Tibial nerve (tissue), 4 donors: ENCODE measurements around the gene MEGF6. TPM values are rescaled to one million over a fixed set of nuclear protein-coding genes. Genes with fewer than 3 reads are reported as not detected.

Experiments
- DNase-seq, 2 donors: peaks; one replicate each; pipeline ENCODE4 v3.0.0-alpha.2; 2019; ENCODE audit warnings: low spot score in 2 of 2
- H3K27ac ChIP-seq, 4 donors: fragments of 200-600 bp; sonication (generic) in 3 of 4; one replicate each; pipeline ENCODE4 v1.5.1; 2017 to 2019; ENCODE audit warnings: mild to moderate bottlenecking in 1 of 4
- H3K27me3 ChIP-seq, 2 donors: fragments of 200-600 bp; sonication (generic) in 1 of 2; one replicate each; pipeline versions ENCODE4 v1.5.1 to v1.6.0; 2017 to 2019
- H3K36me3 ChIP-seq, 3 donors: fragments of 200-600 bp; sonication (generic); one replicate each; pipeline ENCODE4 v1.5.1; 2018 to 2019
- H3K4me1 ChIP-seq, 4 donors: fragments of 200-600 bp; sonication (generic) in 3 of 4; one replicate each; pipeline ENCODE4 v1.5.1; 2017 to 2019
- H3K4me3 ChIP-seq, 4 donors: fragments of 200-600 bp; sonication (generic) in 3 of 4; one replicate each; pipeline ENCODE4 v1.5.1; 2017 to 2019; ENCODE audit warnings: mild to moderate bottlenecking in 1 of 4, moderate library complexity in 1 of 4
- H3K9me3 ChIP-seq, 4 donors: fragments of 200-600 bp; sonication (generic) in 3 of 4; one replicate each; pipeline ENCODE4 v1.5.1; 2017 to 2019
- CTCF ChIP-seq, 5 experiments: fragments of 200-600 bp in 3 of 5; fragments of 450-650 bp in 2 of 5; sonication (generic) in 3 of 5; IDR thresholded peaks; one replicate each; pipeline ENCODE4 v1.5.1; 2016 to 2019; ENCODE audit warnings: antibody characterized with exemption in 5 of 5, mild to moderate bottlenecking in 3 of 5, moderate library complexity in 2 of 5
- EP300 ChIP-seq, 2 donors: sonication (generic); formaldehyde crosslinking; IDR thresholded peaks; one replicate each; pipeline ENCODE4 v1.6.1; 2017; ENCODE audit warnings: antibody characterized with exemption in 2 of 2, mild to moderate bottlenecking in 1 of 2
- POLR2A ChIP-seq, 2 donors: fragments of 450-650 bp; IDR thresholded peaks; one replicate each; pipeline ENCODE4 v1.6.1; 2017; ENCODE audit warnings: antibody characterized with exemption in 2 of 2, mild to moderate bottlenecking in 2 of 2, moderate library complexity in 2 of 2
- WGBS, 2 donors: methylation state at CpG; one replicate each; pipeline ENCODE4 v1.1.5; 2018; 5-methylcytosine and 5-hydroxymethylcytosine counted together
- total RNA-seq, 4 donors: library from RNA; depleted of rRNA; stranded (reverse); fragments of >200 nt; gene quantifications; one replicate each; pipeline ENCODE4 v1.1.0, GENCODE V29; 2016

The MEGF6 gene
- total RNA-seq, 4 donors from 2014 or later, result 25.3 to 63.3 (median 42.8) TPM

GRCh38 chr1:3564921-3565831 is 46.1 kb downstream of the MEGF6 start:
- WGBS, 2 donors, result 57 to 71% methylated on average over 27 of the region's 29 CpGs
- H3K36me3 ChIP-seq, result no peaks in the 10 kb centered on the region

GRCh38 chr1:3563610-3564009 is 47.7 kb downstream of the MEGF6 start:
- H3K9me3 ChIP-seq, result peaks cover 0 to under 1% (median 0%) of the 10 kb centered on the region in 4 donors
- no peak for DNase-seq
- H3K4me1 ChIP-seq, result peaks cover 0 to 43% (median 6%) of the 10 kb centered on the region in 4 donors
- H3K27me3 ChIP-seq, result no peaks in the 10 kb centered on the region
- H3K4me3 ChIP-seq, result no peak overlapping the region
- TF ChIP-seq EP300 (IDR thresholded peaks at IDR 0.05), result no peak
- TF ChIP-seq CTCF (IDR thresholded peaks at IDR 0.05), result no peak
- no peak for TF ChIP-seq POLR2A (IDR thresholded peaks at IDR 0.05)
- no peaks in the 10 kb centered on the region for H3K36me3 ChIP-seq
- no peak overlapping the region for H3K27ac ChIP-seq
- 84 to 87% methylated on average over 10 of the region's 10 CpGs for WGBS, 2 donors

More at GRCh38 chr1:3564921-3565831, 46.1 kb downstream of the MEGF6 start:
- DNase-seq, result no peak
- H3K4me1 ChIP-seq, result peaks cover 0 to 41% (median 6%) of the 10 kb centered on the region in 4 donors
- TF ChIP-seq CTCF (IDR thresholded peaks at IDR 0.05) (peak; percentile 78 to 93 (median 85)), POLR2A (IDR thresholded peaks at IDR 0.05) (no peak)
- H3K27me3 ChIP-seq, result no peaks in the 10 kb centered on the region
- H3K27ac ChIP-seq, result no peak overlapping the region
- H3K9me3 ChIP-seq, result no peaks in the 10 kb centered on the region
- H3K4me3 ChIP-seq, result no peak overlapping the region

GRCh38 chr1:3563125-3563524 is 48.2 kb downstream of the MEGF6 start:
- TF ChIP-seq EP300 (IDR thresholded peaks at IDR 0.05), result no peak
- no peak for TF ChIP-seq CTCF (IDR thresholded peaks at IDR 0.05)
- TF ChIP-seq POLR2A (IDR thresholded peaks at IDR 0.05), result no peak
- H3K9me3 ChIP-seq, result peaks cover 0 to 5% (median 0%) of the 10 kb centered on the region in 4 donors
- no peak overlapping the region for H3K4me3 ChIP-seq
- H3K27ac ChIP-seq, result no peak overlapping the region
- no peak for DNase-seq
- WGBS, 2 donors, result 91 to 95% methylated on average over 8 to 11 of the region's 12 CpGs
- peaks cover 0 to 39% (median 6%) of the 10 kb centered on the region in 4 donors for H3K4me1 ChIP-seq
- H3K36me3 ChIP-seq, result no peaks in the 10 kb centered on the region
- H3K27me3 ChIP-seq, result no peaks in the 10 kb centered on the region

DNA sequence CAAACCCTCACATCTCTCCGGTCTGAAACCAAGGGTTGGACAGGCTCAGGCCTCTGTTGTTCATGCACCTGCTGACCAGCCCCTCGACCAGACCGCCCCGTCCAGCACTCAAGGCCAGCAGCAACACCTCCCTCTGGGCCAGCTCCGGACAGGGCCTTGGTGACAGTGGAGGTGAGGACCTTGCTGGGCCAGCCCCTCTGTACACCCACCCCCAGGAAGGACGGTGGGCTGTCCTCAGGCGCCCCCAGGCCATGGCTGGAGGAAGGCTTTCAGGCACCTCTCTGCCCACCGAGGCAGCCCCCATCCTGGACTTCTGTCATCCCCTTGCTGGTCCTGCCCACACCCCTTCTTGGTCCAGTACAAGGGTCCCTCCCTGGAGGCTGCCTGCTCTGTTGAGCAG is 48.6 kb downstream of the MEGF6 start:
- H3K27ac ChIP-seq, result peak overlapping the region in 1 of 4 donors; percentile 63

More for the DNA sequence above, 48.6 kb downstream of the MEGF6 start:
- TF ChIP-seq CTCF (IDR thresholded peaks at IDR 0.05) (no peak), POLR2A (IDR thresholded peaks at IDR 0.05) (no peak), EP300 (IDR thresholded peaks at IDR 0.05) (no peak)
- H3K9me3 ChIP-seq, result peaks cover 0 to 5% (median 0%) of the 10 kb centered on the region in 4 donors
- H3K4me3 ChIP-seq, result no peak overlapping the region
- DNase-seq, result no peak
- 86 to 89% methylated on average over 6 of the region's 8 CpGs for WGBS, 2 donors
- H3K27me3 ChIP-seq, result no peaks in the 10 kb centered on the region
- peaks cover 0 to 36% (median 6%) of the 10 kb centered on the region in 4 donors for H3K4me1 ChIP-seq
- H3K36me3 ChIP-seq, result no peaks in the 10 kb centered on the region
